MM.1S (cell line): ENCODE results near the gene FMN1.

ENCODE experiments used
- CTCF ChIP-seq: fragments of 300-600 bp; sonication (generic); IDR thresholded peaks from 2 replicates; pipeline ENCODE4 v1.5.1; 2016; ENCODE audit warnings: antibody characterized with exemption, low read length, mixed read lengths
- EZH2 ChIP-seq: fragments of 300-600 bp; sonication (generic); optimal IDR thresholded peaks from 2 replicates; pipeline ENCODE3; 2017; ENCODE audit warnings: low read depth, mild to moderate bottlenecking, antibody characterized with exemption, low read length, mixed read lengths
- EZH2phosphoT487 ChIP-seq: fragments of 300-600 bp; sonication (generic); IDR thresholded peaks from 2 replicates; pipeline ENCODE4 v1.6.1; 2018; ENCODE audit warnings: antibody characterized with exemption, low read length

GRCh38 chr15:32799936-32800535 lies 394.5 kb downstream of the FMN1 start:
- TF ChIP-seq CTCF (no peak), EZH2phosphoT487 (no peak), EZH2 (no peak)
